Measurements from ENCODE around the gene TTBK2. TPM values are rescaled to one million over a fixed set of nuclear protein-coding genes. Genes with fewer than 3 reads are reported as not detected.

TTBK2 gene
- total and polyA plus RNA-seq, 2 donors (not counting 1 experiment from before 2014, with no cell fraction given): 4.3 to 39.6 TPM

DNA sequence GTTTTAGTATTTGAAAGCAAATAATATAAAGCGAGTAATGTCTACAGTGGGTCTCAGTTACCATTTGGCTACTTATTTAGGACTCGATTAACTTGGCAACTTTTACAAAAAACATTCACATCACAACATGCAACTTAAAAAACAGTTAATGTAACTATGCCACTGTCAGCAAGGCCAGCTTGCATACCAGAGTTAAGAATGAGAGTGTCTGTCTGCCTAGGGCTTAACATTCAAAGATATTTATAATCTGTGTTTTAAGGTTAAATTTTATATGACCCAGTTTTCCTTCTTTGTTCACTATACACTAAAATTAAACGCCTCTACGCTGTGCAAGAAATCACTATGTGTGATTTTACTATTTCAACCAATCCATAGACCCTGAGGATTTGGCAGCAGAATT is 178.4 kb downstream of the TTBK2 start:
- Histone ChIP-seq H3K4me3 (ENCODE audit: control extremely low read depth in 1 of 5, extremely low read depth in 1 of 5, insufficient read depth in 1 of 5, low read depth in 2 of 5, low read length in 4 of 5) (no peak overlapping the region), H3K27ac (ENCODE audit: low read length in 2 of 2) (no peak overlapping the region), H3K36me3 (replicated peaks in 1 of 2; ENCODE audit: control extremely low read depth in 1 of 2, control insufficient read depth in 1 of 2, extremely low read depth in 1 of 2, insufficient read depth in 2 of 2, low read length in 1 of 2) (peaks cover 3 to 6% of the 10 kb centered on the region in 2 experiments), H3K9ac (ENCODE audit: low read length) (no peak overlapping the region), H3K4me2 (replicated peaks; ENCODE audit: low read depth, low read length, poor library complexity, severe bottlenecking) (no peak overlapping the region), H3K27me3 (replicated peaks in 1 of 4; ENCODE audit: control extremely low read depth in 1 of 4, control insufficient read depth in 3 of 4, insufficient read depth in 4 of 4, low read length in 3 of 4) (no peaks in the 10 kb centered on the region), H3K4me1 (ENCODE audit: control insufficient read depth in 2 of 2, insufficient read depth in 2 of 2, low read length in 2 of 2) (peaks cover 5 to 7% of the 10 kb centered on the region in 2 donors), H3K9me3 (ENCODE audit: control extremely low read depth in 1 of 3, control insufficient read depth in 2 of 3, insufficient read depth in 1 of 3, low read length in 2 of 3) (no peaks in the 10 kb centered on the region), H4K20me1 (ENCODE audit: control insufficient read depth, insufficient read depth, low read length, poor library complexity, severe bottlenecking) (no peaks in the 10 kb centered on the region), H2AFZ (ENCODE audit: insufficient read depth, low read depth, low read length, poor library complexity, severe bottlenecking) (no peak overlapping the region), H3K79me2 (ENCODE audit: control insufficient read depth, insufficient read depth, low read length) (peaks cover 7% of the 10 kb centered on the region)
- intact Hi-C loops (cut with micrococcal nuclease): no loop called here
- no peak overlapping the region for H3K27ac Mint-ChIP-seq
- TF ChIP-seq, protein P1, sequence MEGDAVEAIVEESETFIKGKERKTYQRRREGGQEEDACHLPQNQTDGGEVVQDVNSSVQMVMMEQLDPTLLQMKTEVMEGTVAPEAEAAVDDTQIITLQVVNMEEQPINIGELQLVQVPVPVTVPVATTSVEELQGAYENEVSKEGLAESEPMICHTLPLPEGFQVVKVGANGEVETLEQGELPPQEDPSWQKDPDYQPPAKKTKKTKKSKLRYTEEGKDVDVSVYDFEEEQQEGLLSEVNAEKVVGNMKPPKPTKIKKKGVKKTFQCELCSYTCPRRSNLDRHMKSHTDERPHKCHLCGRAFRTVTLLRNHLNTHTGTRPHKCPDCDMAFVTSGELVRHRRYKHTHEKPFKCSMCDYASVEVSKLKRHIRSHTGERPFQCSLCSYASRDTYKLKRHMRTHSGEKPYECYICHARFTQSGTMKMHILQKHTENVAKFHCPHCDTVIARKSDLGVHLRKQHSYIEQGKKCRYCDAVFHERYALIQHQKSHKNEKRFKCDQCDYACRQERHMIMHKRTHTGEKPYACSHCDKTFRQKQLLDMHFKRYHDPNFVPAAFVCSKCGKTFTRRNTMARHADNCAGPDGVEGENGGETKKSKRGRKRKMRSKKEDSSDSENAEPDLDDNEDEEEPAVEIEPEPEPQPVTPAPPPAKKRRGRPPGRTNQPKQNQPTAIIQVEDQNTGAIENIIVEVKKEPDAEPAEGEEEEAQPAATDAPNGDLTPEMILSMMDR (IDR thresholded peaks at IDR 0.05): no peak
- no peak for TF ChIP-seq EZH2 (IDR thresholded peaks at IDR 0.05; ENCODE audit: borderline replicate concordance, insufficient read depth, low read depth, low read length, poor library complexity, severe bottlenecking)
- no peak overlapping the region for H3K4me3 Mint-ChIP-seq
- ATAC-seq (ENCODE audit: low read depth) (no peak), DNase-seq (no peak)
- POLR2A ChIA-PET: no interaction called here
- no peaks in the 10 kb centered on the region for H3K9me3 Mint-ChIP-seq (ENCODE audit: insufficient read depth)
- H3K27me3 Mint-ChIP-seq: no peaks in the 10 kb centered on the region
- CTCF ChIA-PET: no interaction called here
- no CpG with 5 or more reads among the region's 4 CpGs for WGBS (ENCODE audit: insufficient coverage)
- H3K4me1 Mint-ChIP-seq: peaks cover 5% of the 10 kb centered on the region

DNA sequence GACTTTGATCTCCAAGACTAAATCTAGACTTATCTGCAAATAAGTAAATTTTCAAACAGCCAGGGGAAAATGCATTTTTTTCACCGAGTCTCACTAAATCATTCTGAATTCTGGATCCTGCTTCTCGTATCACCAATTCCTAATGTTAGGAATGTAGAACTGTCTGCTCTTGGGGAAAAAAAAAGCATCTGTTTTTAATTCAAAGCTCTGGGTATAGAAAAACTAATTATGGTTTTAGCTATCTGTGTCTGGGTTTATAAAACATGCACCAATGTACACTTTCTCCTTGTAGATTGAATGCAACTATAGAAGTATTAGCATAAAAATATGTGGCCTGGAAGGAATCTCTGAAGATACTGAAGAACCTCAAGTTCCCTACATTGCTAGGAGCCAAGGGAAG is 178.9 kb downstream of the TTBK2 start:
- CTCF ChIA-PET: no interaction called here
- DNase-seq: no peak

More for the DNA sequence above, 178.9 kb downstream of the TTBK2 start:
- H3K27me3 Mint-ChIP-seq: no peaks in the 10 kb centered on the region
- Histone ChIP-seq H2AFZ (ENCODE audit: insufficient read depth, low read depth, low read length, poor library complexity, severe bottlenecking) (no peak overlapping the region), H3K4me2 (replicated peaks; ENCODE audit: low read depth, low read length, poor library complexity, severe bottlenecking) (no peak overlapping the region), H3K9me3 (ENCODE audit: control extremely low read depth in 1 of 3, control insufficient read depth in 2 of 3, insufficient read depth in 1 of 3, low read length in 2 of 3) (no peaks in the 10 kb centered on the region), H3K27ac (ENCODE audit: low read length in 2 of 2) (no peak overlapping the region), H4K20me1 (ENCODE audit: control insufficient read depth, insufficient read depth, low read length, poor library complexity, severe bottlenecking) (no peaks in the 10 kb centered on the region), H3K9ac (ENCODE audit: low read length) (no peak overlapping the region), H3K36me3 (replicated peaks in 1 of 2; ENCODE audit: control extremely low read depth in 1 of 2, control insufficient read depth in 1 of 2, extremely low read depth in 1 of 2, insufficient read depth in 2 of 2, low read length in 1 of 2) (peaks cover 3 to 6% of the 10 kb centered on the region in 2 experiments), H3K4me1 (ENCODE audit: control insufficient read depth in 2 of 2, insufficient read depth in 2 of 2, low read length in 2 of 2) (peaks cover 5 to 8% of the 10 kb centered on the region in 2 donors), H3K79me2 (ENCODE audit: control insufficient read depth, insufficient read depth, low read length) (peaks cover 7% of the 10 kb centered on the region), H3K27me3 (replicated peaks in 1 of 4; ENCODE audit: control extremely low read depth in 1 of 4, control insufficient read depth in 3 of 4, insufficient read depth in 4 of 4, low read length in 3 of 4) (no peaks in the 10 kb centered on the region), H3K4me3 (ENCODE audit: control extremely low read depth in 1 of 5, extremely low read depth in 1 of 5, insufficient read depth in 1 of 5, low read depth in 2 of 5, low read length in 4 of 5) (no peak overlapping the region)
- H3K4me3 Mint-ChIP-seq: no peak overlapping the region
- H3K9me3 Mint-ChIP-seq (ENCODE audit: insufficient read depth): no peaks in the 10 kb centered on the region
- H3K4me1 Mint-ChIP-seq: peaks cover 6% of the 10 kb centered on the region
- TF ChIP-seq, protein P1 (IDR thresholded peaks at IDR 0.05): no peak
- no peak for TF ChIP-seq EZH2 (IDR thresholded peaks at IDR 0.05; ENCODE audit: borderline replicate concordance, insufficient read depth, low read depth, low read length, poor library complexity, severe bottlenecking)
- POLR2A ChIA-PET: no interaction called here
- no CpG with 5 or more reads among the region's 2 CpGs for WGBS (ENCODE audit: insufficient coverage)
- ATAC-seq (ENCODE audit: low read depth): no peak
- intact Hi-C loops (cut with micrococcal nuclease): no loop called here
- no peak overlapping the region for H3K27ac Mint-ChIP-seq

Measured in B cell (primary cell).